Esophagus muscularis mucosa (tissue), 4 donors: ENCODE results near the gene SPOP. TPM values are rescaled to one million over a fixed set of nuclear protein-coding genes. Genes with fewer than 3 reads are reported as not detected.

ENCODE experiments used
- DNase-seq: peaks from one replicate; pipeline ENCODE4 v3.0.0-alpha.2; 2017; ENCODE audit errors: extremely low spot score
- H3K27ac ChIP-seq, 4 donors: fragments of 200-600 bp; sonication (generic); replicated peaks in 1 of 4; 1 replicate in 3 of 4; 2 replicates in 1 of 4; pipeline ENCODE4 v1.5.1; 2016 to 2019; ENCODE audit warnings: mild to moderate bottlenecking in 1 of 4
- H3K27me3 ChIP-seq, 4 donors: fragments of 200-600 bp; sonication (generic); one replicate each; pipeline versions ENCODE4 v1.5.1 to v1.6.0; 2016 to 2019
- H3K36me3 ChIP-seq, 4 donors: fragments of 200-600 bp; sonication (generic); one replicate each; pipeline ENCODE4 v1.5.1; 2016 to 2019
- H3K4me1 ChIP-seq, 4 donors: fragments of 200-600 bp; sonication (generic); one replicate each; pipeline ENCODE4 v1.5.1; 2016 to 2019
- H3K4me3 ChIP-seq, 4 donors: fragments of 200-600 bp; sonication (generic); 1 replicate in 2 of 4; 2 replicates in 2 of 4; pipeline ENCODE4 v1.5.1; 2016 to 2019; ENCODE audit warnings: mild to moderate bottlenecking in 4 of 4, moderate library complexity in 1 of 4
- H3K9me3 ChIP-seq, 4 donors: fragments of 200-600 bp; sonication (generic); 1 replicate in 3 of 4; 2 replicates in 1 of 4; pipeline ENCODE4 v1.5.1; 2016 to 2019
- EP300 ChIP-seq: sonication (generic); formaldehyde crosslinking; IDR thresholded peaks from one replicate; pipeline ENCODE4 v1.6.1; 2017; ENCODE audit warnings: antibody characterized with exemption
- POLR2A ChIP-seq: fragments of 450-650 bp; IDR thresholded peaks from one replicate; pipeline ENCODE4 v1.6.1; 2017; ENCODE audit warnings: antibody characterized with exemption, moderate library complexity, mild to moderate bottlenecking, low read depth
- POLR2AphosphoS5 ChIP-seq, 2 donors: sonication (generic); formaldehyde crosslinking; IDR thresholded peaks; one replicate each; pipeline ENCODE4 v1.6.1; 2017; ENCODE audit warnings: antibody characterized with exemption in 2 of 2
- WGBS: methylation state at CpG from one replicate; pipeline ENCODE4 v1.1.5; 2018; 5-methylcytosine and 5-hydroxymethylcytosine counted together
- intact Hi-C: fragments of 100-400 bp; cut with DNase I; formaldehyde crosslinking; loops from one replicate; pipeline ENCODE4 v1.15.1; 2023
- total RNA-seq, 4 donors: library from RNA; depleted of rRNA; stranded (reverse); fragments of >200 nt; gene quantifications; one replicate each; pipeline versions ENCODE4 v1.1.0 to v1.2.1, GENCODE V29; 2016
- TF ChIP-seq, protein P1 (sequence below), 3 experiments: fragments of 200-600 bp in 2 of 3; fragments of 450-650 bp in 1 of 3; sonication (generic) in 2 of 3; IDR thresholded peaks; one replicate each; pipeline ENCODE4 v1.5.1; 2017 to 2019; ENCODE audit warnings: antibody characterized with exemption in 3 of 3, mild to moderate bottlenecking in 2 of 3, moderate library complexity in 1 of 3

SPOP gene
- total RNA-seq, 4 donors from 2014 or later, result 156 to 304 (median 185) TPM

DNA sequence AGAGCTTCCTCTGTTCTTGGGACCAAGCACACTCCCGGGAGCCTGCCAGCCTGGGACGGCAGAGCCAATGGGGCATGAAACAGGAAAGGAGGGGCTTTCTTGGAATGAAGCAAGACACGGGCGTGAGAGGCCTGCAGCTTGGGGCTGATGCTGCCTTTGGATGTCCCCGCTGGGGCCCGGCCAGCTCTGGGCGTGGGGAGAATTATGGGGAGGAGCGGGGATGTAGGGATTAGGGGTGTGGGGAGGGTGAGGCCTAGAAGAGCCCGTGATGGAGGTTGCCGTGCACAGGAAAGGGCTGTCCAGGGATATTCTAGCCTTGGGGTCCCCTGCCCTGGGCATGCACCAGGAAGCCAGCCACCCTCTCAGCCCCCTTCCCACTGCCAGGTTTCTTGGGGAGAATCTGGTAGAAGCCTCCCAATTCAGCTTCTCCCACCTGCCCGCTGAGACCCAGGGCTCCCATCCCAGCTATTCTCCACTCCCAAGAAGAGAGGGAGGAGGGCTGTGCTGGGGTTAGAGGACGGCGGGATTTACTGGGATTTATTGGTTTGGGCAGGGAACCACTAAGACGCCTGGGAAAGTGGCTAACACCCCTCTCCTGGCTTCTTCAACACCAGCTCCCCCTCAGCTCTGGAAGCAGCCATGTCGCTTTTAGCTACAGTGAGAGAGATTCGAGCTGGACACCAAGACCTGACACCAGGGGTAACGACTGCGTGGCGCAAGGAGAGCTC is 122.2 kb downstream of the SPOP start:
- TF ChIP-seq, protein P1, sequence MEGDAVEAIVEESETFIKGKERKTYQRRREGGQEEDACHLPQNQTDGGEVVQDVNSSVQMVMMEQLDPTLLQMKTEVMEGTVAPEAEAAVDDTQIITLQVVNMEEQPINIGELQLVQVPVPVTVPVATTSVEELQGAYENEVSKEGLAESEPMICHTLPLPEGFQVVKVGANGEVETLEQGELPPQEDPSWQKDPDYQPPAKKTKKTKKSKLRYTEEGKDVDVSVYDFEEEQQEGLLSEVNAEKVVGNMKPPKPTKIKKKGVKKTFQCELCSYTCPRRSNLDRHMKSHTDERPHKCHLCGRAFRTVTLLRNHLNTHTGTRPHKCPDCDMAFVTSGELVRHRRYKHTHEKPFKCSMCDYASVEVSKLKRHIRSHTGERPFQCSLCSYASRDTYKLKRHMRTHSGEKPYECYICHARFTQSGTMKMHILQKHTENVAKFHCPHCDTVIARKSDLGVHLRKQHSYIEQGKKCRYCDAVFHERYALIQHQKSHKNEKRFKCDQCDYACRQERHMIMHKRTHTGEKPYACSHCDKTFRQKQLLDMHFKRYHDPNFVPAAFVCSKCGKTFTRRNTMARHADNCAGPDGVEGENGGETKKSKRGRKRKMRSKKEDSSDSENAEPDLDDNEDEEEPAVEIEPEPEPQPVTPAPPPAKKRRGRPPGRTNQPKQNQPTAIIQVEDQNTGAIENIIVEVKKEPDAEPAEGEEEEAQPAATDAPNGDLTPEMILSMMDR (IDR thresholded peaks at IDR 0.05), result no peak
- TF ChIP-seq POLR2A, result no peak
- TF ChIP-seq EP300, result no peak
- TF ChIP-seq POLR2AphosphoS5 (IDR thresholded peaks at IDR 0.05), result no peak
- Histone ChIP-seq H3K36me3 (no peaks in the 10 kb centered on the region), H3K4me3 (peak overlapping the region in 1 of 4 donors; percentile 26), H3K27me3 (peaks cover 0 to 22% (median 0%) of the 10 kb centered on the region in 4 donors), H3K9me3 (no peaks in the 10 kb centered on the region), H3K4me1 (peaks cover 4 to 12% (median 7%) of the 10 kb centered on the region in 4 donors), H3K27ac (no peak overlapping the region)
- no peak for DNase-seq
- WGBS, result 75% methylated on average over 18 of the region's 19 CpGs
- intact Hi-C loops, result loop anchor here (1.0 to 2.0 kb wide), 2 partner anchors 59 to 119 kb away; no protein-coding TSS in a partner anchor

DNA sequence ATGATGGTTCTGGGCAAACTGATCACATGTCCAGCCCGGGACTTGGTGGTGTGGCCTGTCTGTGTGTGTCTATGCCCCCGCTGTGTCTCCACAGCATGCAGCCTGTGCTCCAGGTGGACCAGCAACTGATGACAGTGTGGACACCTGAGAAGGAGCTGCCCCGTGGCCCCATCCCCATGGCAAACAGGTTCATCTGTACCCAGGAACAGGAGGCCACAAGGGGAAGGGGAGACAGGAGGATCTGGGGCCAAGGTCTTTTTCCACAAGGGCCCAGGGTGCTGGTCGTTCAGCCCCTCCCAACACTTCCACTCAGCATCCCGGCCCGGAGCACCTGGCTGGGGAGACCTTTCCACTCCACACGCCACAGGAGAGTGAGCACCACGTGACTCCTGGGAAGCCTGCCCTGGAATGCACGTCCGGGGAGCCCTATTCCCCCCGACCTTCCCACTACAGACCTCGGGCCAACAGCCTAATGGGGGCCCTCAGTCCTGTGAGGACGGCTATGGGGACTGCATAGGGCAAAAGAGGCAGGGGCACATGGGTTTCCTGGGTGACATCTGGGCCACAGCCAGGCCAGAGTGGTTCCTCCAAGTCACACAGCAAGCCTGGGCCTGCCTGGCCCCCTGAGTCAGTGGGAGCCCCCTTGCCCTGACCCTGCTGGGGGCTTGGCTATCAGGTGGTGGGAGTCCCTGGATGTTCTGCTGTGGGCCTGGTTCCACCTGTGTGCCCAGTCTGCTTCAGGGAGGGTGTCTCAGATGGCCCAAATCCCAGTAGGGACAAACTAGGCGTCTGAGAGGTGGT is 123.0 kb downstream of the SPOP start:
- Histone ChIP-seq H3K9me3 (no peaks in the 10 kb centered on the region), H3K27me3 (peaks cover 0 to 22% (median 0%) of the 10 kb centered on the region in 4 donors), H3K27ac (no peak overlapping the region), H3K36me3 (no peaks in the 10 kb centered on the region), H3K4me3 (no peak overlapping the region), H3K4me1 (peaks cover 4 to 12% (median 7%) of the 10 kb centered on the region in 4 donors)
- DNase-seq, result no peak
- TF ChIP-seq POLR2A (no peak), POLR2AphosphoS5 (IDR thresholded peaks at IDR 0.05) (no peak), EP300 (no peak)
- TF ChIP-seq, protein P1 (IDR thresholded peaks at IDR 0.05), result no peak
- 79% methylated on average over 14 of the region's 14 CpGs for WGBS
- intact Hi-C loops, result no loop called here

DNA sequence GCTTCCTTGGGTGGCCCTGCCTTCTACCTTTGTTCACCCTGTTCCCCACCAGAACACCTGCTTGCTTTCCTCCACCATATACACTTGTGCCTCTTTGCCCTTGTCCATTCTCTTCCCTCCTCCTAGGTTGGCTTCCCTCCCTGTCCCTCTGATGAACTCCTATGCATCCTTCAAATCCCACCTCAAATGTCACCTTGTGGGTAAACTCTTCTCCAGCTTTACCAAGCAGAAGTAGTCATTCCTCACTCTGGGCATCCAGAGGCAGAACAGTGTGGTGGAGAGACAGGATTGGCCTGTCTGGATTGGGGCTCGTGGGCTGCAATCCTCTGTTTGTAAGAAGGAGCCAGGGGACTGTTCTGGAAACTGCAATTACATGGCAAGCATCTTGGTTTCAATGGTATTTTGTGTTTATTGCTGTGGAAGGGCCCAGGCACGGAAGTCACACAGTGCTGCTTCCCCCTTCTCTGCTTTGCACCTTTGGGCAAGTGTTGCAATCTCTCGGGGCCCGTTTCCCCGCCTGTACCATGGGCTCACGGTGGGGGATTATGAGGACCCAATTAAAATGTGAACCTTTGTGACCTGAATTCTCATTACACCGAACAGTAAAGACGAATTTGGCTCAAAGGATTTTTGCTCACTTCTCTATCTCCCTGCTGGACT is 124.1 kb downstream of the SPOP start:
- intact Hi-C loops, result no loop called here
- no peaks in the 10 kb centered on the region for H3K36me3 ChIP-seq
- no peak for DNase-seq
- H3K27me3 ChIP-seq, result peaks cover 0 to 22% (median 0%) of the 10 kb centered on the region in 4 donors
- no peak overlapping the region for H3K4me3 ChIP-seq
- 83% methylated on average over 8 of the region's 8 CpGs for WGBS
- no peaks in the 10 kb centered on the region for H3K9me3 ChIP-seq
- peaks cover 4 to 12% (median 7%) of the 10 kb centered on the region in 4 donors for H3K4me1 ChIP-seq
- no peak overlapping the region for H3K27ac ChIP-seq
- TF ChIP-seq POLR2A (no peak), POLR2AphosphoS5 (IDR thresholded peaks at IDR 0.05) (no peak)
- TF ChIP-seq, protein P1 (IDR thresholded peaks at IDR 0.05), result no peak

DNA sequence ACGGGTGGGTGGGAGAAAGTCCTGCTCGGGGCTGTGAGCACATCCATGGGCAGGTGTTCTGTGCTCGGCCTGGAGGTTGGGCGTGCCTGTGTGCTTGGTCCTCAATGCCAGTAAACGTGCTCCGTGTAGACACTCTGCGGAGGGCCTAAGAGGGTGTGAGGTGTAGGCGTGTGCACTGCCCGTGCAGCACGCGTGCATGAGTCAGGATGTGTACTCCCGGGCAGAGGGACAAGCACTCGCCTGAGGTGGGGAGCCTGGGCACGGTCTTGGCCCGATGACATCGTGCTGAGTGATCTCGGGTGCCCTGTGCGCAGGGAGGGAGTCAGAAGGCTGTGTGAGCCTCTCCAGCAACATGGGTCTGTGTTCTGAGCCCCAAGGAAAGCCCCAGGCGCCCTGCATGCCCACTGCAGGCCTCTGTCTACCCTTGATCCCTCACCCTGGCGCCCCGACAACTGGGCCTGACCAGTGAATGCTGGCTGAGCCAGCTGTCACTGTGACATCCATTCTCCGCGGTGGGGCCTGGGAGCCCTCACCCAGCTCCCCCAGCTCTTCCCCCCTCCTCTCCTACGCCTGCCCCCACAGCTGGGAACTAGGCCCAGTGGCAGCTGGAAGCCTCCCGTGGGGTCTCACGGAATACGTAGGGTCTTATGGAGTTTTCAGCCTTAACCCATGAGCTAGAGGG is 125.7 kb downstream of the SPOP start:
- WGBS, result 86% methylated on average over 19 of the region's 27 CpGs
- intact Hi-C loops, result no loop called here

More for the DNA sequence above, 125.7 kb downstream of the SPOP start:
- H3K4me3 ChIP-seq, result no peak overlapping the region
- no peaks in the 10 kb centered on the region for H3K36me3 ChIP-seq
- no peaks in the 10 kb centered on the region for H3K9me3 ChIP-seq
- peaks cover 4 to 12% (median 10%) of the 10 kb centered on the region in 4 donors for H3K4me1 ChIP-seq
- H3K27ac ChIP-seq, result no peak overlapping the region
- peaks cover 0 to 26% (median 0%) of the 10 kb centered on the region in 4 donors for H3K27me3 ChIP-seq
- TF ChIP-seq EP300, result no peak
- TF ChIP-seq, protein P1 (IDR thresholded peaks at IDR 0.05), result no peak
- no peak for TF ChIP-seq POLR2A
- TF ChIP-seq POLR2AphosphoS5 (IDR thresholded peaks at IDR 0.05), result no peak
- no peak for DNase-seq
